Urothelium cell line (cell line): ENCODE results near the gene PARD3.
"Not testable (repeated sequence)": the region's sequence is repeated elsewhere in the genome, so short reads cannot be mapped to it uniquely, and the experiment has no call there.

ENCODE experiments used
- DNase-seq: peaks from one replicate; pipeline ENCODE4 v3.0.0; 2011; ENCODE audit warnings: low spot score, mixed read lengths
- FAIRE-seq: peaks from 2 replicates; lab custom pipeline; 2011; peaks lifted over from hg19 to GRCh38; lab: Jason Lieb, UNC

The PARD3 gene

GRCh38 chr10:34768972-34769330 lies 46.1 kb downstream of the PARD3 start:
- FAIRE-seq: no peak
- DNase-seq: no peak

GRCh38 chr10:34768261-34768971 lies 46.7 kb downstream of the PARD3 start:
- FAIRE-seq: no peak

GRCh38 chr10:34766811-34767494 lies 48.1 kb downstream of the PARD3 start:
- DNase-seq (no peak), FAIRE-seq (no peak)

More at GRCh38 chr10:34768261-34768971, 46.7 kb downstream of the PARD3 start:
- DNase-seq: no peak

GRCh38 chr10:34766266-34766600 lies 48.9 kb downstream of the PARD3 start:
- FAIRE-seq: no peak
- DNase-seq: no peak

GRCh38 chr10:34764472-34764946 lies 50.6 kb downstream of the PARD3 start:
- no peak for DNase-seq

GRCh38 chr10:34762603-34763299 lies 52.3 kb downstream of the PARD3 start:
- FAIRE-seq (no peak), DNase-seq (no peak)

More at GRCh38 chr10:34764472-34764946, 50.6 kb downstream of the PARD3 start:
- FAIRE-seq: no peak

- DNase-seq: no peak
Measured at GRCh38 chr10:34762156-34762555, 52.9 kb downstream of the PARD3 start.

GRCh38 chr10:34761453-34761852 lies 53.6 kb downstream of the PARD3 start:
- FAIRE-seq: no peak
- DNase-seq: no peak

More at GRCh38 chr10:34762156-34762555, 52.9 kb downstream of the PARD3 start:
- no peak for FAIRE-seq

GRCh38 chr10:34760606-34761005 lies 54.5 kb downstream of the PARD3 start:
- DNase-seq (peak; percentile 17), FAIRE-seq (no peak)

GRCh38 chr10:34759837-34760215 lies 55.3 kb downstream of the PARD3 start:
- FAIRE-seq: no peak
- DNase-seq: no peak

- FAIRE-seq: no peak
Measured at GRCh38 chr10:34759161-34759836, 55.8 kb downstream of the PARD3 start.

GRCh38 chr10:34758447-34758996 lies 56.6 kb downstream of the PARD3 start:
- FAIRE-seq: peak; percentile 68
- DNase-seq: peak; percentile 75

More at GRCh38 chr10:34759161-34759836, 55.8 kb downstream of the PARD3 start:
- no peak for DNase-seq

GRCh38 chr10:34757933-34758332 lies 57.2 kb downstream of the PARD3 start:
- DNase-seq (no peak), FAIRE-seq (no peak)

GRCh38 chr10:34757181-34757580 lies 57.9 kb downstream of the PARD3 start:
- not testable (repeated sequence) for DNase-seq, FAIRE-seq

- no peak for FAIRE-seq
- no peak for DNase-seq
Measured at GRCh38 chr10:34756584-34756983, 58.5 kb downstream of the PARD3 start.

- DNase-seq: no peak
- no peak for FAIRE-seq
Measured at GRCh38 chr10:34753014-34753757, 61.9 kb downstream of the PARD3 start.

- DNase-seq (no peak), FAIRE-seq (no peak)
Measured at GRCh38 chr10:34751272-34751671, 63.8 kb downstream of the PARD3 start.

- FAIRE-seq, DNase-seq: not testable (repeated sequence)
Measured at GRCh38 chr10:34750795-34751194, 64.3 kb downstream of the PARD3 start.

GRCh38 chr10:34748767-34749166 lies 66.3 kb downstream of the PARD3 start:
- no peak for FAIRE-seq
- DNase-seq: no peak

GRCh38 chr10:34748357-34748756 lies 66.7 kb downstream of the PARD3 start:
- FAIRE-seq (no peak), DNase-seq (no peak)
